Measurements from ENCODE around the gene OR10G7.
"Not testable (repeated sequence)": the region's sequence is repeated elsewhere in the genome, so short reads cannot be mapped to it uniquely, and the experiment has no call there.

OR10G7 gene

DNA sequence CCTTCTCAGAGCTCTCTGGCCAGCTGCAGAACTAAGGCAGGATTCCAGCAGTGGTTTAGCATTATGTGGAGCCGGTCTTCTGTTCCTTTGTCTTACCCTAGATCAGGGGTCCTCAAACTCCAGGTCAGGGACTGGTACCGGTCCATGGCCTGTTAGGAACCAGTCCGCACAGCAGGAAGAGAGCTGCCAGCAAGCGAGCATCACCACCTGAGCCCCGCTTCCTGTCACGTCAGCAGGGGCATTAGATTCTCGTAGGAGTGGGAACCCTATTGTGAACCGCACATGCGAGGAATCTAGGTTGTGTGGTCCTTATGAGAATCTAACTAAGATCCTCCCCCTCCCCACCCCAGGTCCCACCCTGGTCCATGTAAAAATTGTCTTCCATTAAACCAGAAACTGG is 1.6 kb downstream of the OR10G7 start:
- no peak for DNase-seq (ENCODE audit: low read depth)

DNA sequence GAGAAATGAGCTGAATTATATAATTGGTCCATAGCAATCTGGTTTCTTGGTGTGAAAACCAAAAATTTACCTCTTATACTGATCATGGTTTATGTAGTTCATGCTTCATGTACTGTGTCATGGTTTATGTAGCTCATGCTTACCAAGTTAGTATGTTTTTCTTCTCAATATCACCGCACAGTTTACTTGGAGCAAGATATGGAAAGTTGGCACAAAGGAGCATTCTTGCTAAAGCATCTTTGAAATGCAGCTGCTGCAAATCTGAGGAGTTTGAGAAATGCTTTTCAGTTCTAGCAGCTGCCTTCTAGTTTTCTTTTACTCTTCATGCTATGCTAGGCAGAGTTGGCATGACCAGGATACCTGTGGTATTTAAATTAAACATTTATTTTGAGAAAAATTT is 4.5 kb downstream of the OR10G7 start:
- no peak for DNase-seq (ENCODE audit: low read depth)

DNA sequence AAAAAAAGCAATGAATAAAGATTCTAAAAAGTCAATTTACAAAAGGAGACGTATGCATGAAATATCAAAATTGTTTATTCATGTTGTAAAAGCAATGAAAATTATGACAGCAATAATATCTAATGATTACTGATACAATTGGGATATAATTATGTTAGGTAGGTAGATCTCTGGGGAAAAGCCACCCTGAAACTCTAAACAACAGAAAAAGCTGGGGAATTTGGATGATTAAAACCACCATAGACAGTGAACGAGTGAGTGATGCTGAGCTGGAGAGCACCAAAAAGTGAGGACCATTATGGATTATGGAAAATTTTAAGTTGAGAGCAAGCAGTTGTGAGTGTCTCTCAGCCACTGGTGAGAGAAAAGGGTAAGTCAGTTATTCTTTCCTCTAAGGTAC is 14.6 kb downstream of the OR10G7 start, which contains the start of gene OR10G8:
OR10G8 (plus strand) TSS at position 301 of the 400 bp plus-strand sequence. CDS start 2,825 bp downstream, outside the sequence.
- DNase-seq (ENCODE audit: low read depth) = no peak

DNA sequence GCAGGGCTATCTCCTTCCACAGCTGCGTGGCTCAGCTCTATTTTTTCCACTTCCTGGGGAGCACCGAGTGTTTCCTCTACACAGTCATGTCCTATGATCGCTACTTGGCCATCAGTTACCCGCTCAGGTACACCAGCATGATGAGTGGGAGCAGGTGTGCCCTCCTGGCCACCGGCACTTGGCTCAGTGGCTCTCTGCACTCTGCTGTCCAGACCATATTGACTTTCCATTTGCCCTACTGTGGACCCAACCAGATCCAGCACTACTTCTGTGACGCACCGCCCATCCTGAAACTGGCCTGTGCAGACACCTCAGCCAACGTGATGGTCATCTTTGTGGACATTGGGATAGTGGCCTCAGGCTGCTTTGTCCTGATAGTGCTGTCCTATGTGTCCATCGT is 25.3 kb downstream of the OR10G7 start:
- DNase-seq (ENCODE audit: low read depth) = not testable (repeated sequence)

DNA sequence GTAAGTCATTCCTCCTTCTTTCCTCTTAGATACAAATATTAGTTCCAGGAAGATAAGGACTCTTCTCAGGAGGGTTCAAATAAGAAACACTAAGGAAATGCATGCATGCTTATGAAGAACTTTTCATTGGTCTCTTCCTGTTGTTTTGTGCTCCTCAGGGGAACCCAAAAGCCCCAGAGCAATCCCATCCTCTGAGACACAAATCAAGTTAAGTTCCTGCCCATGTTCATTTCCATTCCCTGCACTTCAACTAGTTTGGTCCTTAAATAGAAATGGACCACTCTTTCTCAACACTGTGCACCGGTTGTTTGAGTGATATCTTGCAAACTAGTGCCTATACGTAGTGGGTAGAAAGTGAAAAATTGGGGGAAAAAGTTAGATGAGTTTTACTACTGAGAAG is 28.4 kb downstream of the OR10G7 start, which contains the start of gene OR10G4:
OR10G4 (plus strand) TSS at position 301 of the 400 bp plus-strand sequence. CDS start 2,578 bp downstream, outside the sequence.
- no peak for DNase-seq (ENCODE audit: low read depth)

DNA sequence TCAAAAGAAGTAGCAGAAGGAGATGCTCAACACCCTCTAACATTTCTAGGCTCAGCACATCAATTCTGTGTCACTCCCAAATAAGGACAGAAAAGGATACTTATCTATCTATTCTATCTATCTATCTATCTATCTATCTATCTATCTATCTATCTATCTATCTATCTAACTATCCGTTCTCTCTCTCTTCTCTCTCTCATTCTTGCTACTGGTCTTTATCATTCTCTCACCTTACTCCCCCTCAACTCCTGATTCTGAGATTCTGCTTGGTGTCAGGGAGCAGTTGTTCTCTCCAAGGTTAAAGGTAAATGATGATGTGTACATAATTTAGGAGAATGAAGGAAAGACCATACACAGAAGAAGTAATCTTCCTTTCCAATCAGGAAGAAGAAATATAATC is 46.0 kb downstream of the OR10G7 start, which contains the start of gene OR10G6:
OR10G6 (minus strand) TSS at position 43 of the 400 bp plus-strand sequence; CDS start at position 43, 0 bp downstream.
- no peak for DNase-seq (ENCODE audit: low read depth)

Measured in stimulated activated CD8-positive, alpha-beta memory T cell treated with anti-CD3 and anti-CD28 coated beads, Interleukin-15, amount 100 ng/mL, for 24 hours (primary cell).